WI38 (cell line): ENCODE results near the gene RAB28.

Experiments
- H3K4me3 ChIP-seq: 2 replicates; pipeline ENCODE4 v1.5.1; 2011; ENCODE audit warnings: low read depth, mild to moderate bottlenecking, control low read depth, low read length
- CTCF ChIP-seq: IDR thresholded peaks from 2 replicates; pipeline ENCODE4 v1.5.1; 2012; ENCODE audit warnings: low read depth, mild to moderate bottlenecking, control low read depth, low read length

The RAB28 gene

GRCh38 chr4:13504374-13504773, 20.2 kb upstream of the RAB28 start:
- TF ChIP-seq CTCF: no peak
- no peak overlapping the region for H3K4me3 ChIP-seq

DNA sequence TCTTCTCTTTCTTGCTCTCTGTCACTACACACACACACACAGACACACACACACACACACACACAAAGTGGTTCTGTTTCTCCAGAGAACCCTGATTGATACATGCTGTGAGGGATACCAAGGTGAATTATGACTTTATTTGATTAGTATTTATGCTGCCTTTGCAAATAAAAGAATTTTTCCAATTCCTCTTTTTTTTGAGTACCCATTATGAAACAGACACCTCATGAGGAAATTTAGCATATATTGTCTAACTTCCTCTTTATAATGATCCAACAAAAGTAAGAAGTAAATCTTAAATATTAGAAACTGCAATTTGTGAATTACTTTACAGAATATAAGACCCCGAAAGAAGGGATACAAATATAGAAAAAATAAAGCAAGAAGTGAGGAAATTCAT, 14.3 kb upstream of the RAB28 start:
- TF ChIP-seq CTCF: no peak
- no peak overlapping the region for H3K4me3 ChIP-seq

DNA sequence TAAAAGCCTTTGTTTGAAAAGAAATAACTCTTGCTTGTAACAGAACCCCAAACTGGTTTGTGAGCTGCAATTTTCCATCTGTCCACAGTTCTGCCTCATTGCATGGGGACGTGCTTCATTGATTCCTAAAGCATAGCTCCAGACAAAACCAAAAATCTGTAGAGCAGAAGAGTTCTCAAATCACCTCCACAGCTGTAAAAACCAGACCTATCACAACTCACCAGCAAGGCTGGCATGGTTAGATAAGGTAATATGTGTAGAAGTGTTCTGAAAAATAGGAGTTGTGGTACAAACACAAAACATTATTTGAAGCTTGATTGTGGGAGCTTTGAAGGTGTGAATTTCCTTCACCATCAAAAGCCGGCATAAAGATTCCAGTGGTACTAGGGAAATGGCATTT, 12.5 kb upstream of the RAB28 start:
- no peak overlapping the region for H3K4me3 ChIP-seq
- no peak for TF ChIP-seq CTCF

- TF ChIP-seq CTCF: no peak
Observed at GRCh38 chr4:13495753-13496152, 11.6 kb upstream of the RAB28 start.

GRCh38 chr4:13493793-13494192, 9.7 kb upstream of the RAB28 start:
- no peak overlapping the region for H3K4me3 ChIP-seq
- no peak for TF ChIP-seq CTCF

More at GRCh38 chr4:13495753-13496152, 11.6 kb upstream of the RAB28 start:
- H3K4me3 ChIP-seq: no peak overlapping the region

GRCh38 chr4:13492747-13493146, 8.6 kb upstream of the RAB28 start:
- TF ChIP-seq CTCF: no peak
- no peak overlapping the region for H3K4me3 ChIP-seq

GRCh38 chr4:13484749-13485221, 645 bp upstream of the RAB28 start:
- H3K4me3 ChIP-seq: peak overlapping the region; percentile 78
- no peak for TF ChIP-seq CTCF
